PC-9 (cell line): ENCODE data around the gene MACROD2.

Experiments used
- EZH2 ChIP-seq: fragments of 200-600 bp; sonication (generic); IDR thresholded peaks from 2 replicates; pipeline ENCODE4 v1.8.0; 2017; ENCODE audit warnings: antibody characterized with exemption, low read depth
- TF ChIP-seq, protein P1 (sequence below): fragments of 200-600 bp; sonication (generic); conservative IDR thresholded peaks from 2 replicates; pipeline ENCODE4 v1.6.1; 2017; ENCODE audit warnings: mixed run types, antibody characterized with exemption, mild to moderate bottlenecking, moderate library complexity

DNA sequence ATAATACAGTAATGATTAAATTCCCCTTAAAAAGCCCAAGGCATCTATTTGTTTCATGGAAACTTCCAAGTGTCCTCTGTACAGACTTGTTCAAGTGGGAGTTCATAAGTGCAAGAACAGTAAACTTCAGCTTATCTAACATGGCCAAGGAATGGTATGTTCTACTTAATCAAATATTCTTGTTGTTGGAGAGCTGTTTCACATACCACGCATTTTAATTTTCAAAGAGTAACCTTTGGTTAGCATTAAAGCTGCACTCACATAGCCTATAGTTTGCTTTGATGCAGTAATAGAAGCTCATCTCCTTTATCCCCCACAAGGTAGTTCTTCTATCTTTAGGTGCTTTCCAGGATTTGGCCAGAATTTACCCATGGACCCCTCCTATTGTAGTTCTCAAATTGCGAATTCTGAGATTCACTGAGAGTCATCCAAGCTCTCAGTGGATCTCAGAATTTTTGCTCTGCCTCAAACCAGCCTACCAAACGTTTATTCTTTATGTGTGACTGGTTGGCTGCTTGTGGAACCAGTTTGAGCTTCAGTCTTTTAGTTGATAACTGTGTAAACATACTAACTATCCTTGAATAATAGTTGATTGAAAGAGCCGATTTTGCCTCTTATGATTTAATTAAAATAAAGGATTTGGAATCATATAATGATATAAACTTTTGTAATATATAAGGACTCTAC, 1010.1 kb downstream of the MACROD2 start:
- TF ChIP-seq, protein P1, sequence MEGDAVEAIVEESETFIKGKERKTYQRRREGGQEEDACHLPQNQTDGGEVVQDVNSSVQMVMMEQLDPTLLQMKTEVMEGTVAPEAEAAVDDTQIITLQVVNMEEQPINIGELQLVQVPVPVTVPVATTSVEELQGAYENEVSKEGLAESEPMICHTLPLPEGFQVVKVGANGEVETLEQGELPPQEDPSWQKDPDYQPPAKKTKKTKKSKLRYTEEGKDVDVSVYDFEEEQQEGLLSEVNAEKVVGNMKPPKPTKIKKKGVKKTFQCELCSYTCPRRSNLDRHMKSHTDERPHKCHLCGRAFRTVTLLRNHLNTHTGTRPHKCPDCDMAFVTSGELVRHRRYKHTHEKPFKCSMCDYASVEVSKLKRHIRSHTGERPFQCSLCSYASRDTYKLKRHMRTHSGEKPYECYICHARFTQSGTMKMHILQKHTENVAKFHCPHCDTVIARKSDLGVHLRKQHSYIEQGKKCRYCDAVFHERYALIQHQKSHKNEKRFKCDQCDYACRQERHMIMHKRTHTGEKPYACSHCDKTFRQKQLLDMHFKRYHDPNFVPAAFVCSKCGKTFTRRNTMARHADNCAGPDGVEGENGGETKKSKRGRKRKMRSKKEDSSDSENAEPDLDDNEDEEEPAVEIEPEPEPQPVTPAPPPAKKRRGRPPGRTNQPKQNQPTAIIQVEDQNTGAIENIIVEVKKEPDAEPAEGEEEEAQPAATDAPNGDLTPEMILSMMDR = no peak
- TF ChIP-seq EZH2 = no peak
